ENCODE measurements around the gene MAP3K15.
A peak's percentile ranks its signal among the peaks of the same experiment; 100 is the strongest.

Gene MAP3K15

GRCh38 chrX:19392078-19392477 is 123.2 kb downstream of the MAP3K15 start:
- no peak for DNase-seq

- DNase-seq, result no peak
Measured at GRCh38 chrX:19389227-19389845, 126.0 kb downstream of the MAP3K15 start.

GRCh38 chrX:19388741-19389140 is 126.6 kb downstream of the MAP3K15 start:
- no peak for DNase-seq

- no peak for DNase-seq
Measured at GRCh38 chrX:19388064-19388679, 127.1 kb downstream of the MAP3K15 start.

DNA sequence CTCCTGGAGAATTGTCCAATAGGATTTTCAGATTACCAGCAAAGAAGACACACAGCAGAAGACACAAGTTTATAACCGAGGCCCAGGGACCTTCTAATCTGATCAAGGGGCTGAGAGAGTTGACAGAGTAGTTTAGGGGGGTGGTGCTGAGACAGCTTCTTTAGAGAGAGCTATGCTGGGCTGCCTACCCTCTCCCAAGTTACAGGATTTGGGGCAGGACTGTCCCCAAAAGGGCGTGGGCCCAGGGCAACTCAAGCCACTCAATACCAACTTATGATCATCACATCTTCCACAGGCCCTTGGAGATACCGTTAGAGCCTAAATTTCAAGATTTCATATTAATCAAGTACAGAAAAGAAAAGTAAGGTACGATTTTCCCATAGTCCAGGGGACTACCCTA is 128.6 kb downstream of the MAP3K15 start:
- no peak for DNase-seq

- peak in 1 of 2 experiments; percentile 61 for DNase-seq
Measured at GRCh38 chrX:19382555-19383145, 132.7 kb downstream of the MAP3K15 start.

GRCh38 chrX:19381326-19381725 is 134.0 kb downstream of the MAP3K15 start:
- no peak for DNase-seq

- DNase-seq, result no peak
Measured at GRCh38 chrX:19377799-19378198, 137.5 kb downstream of the MAP3K15 start.

DNA sequence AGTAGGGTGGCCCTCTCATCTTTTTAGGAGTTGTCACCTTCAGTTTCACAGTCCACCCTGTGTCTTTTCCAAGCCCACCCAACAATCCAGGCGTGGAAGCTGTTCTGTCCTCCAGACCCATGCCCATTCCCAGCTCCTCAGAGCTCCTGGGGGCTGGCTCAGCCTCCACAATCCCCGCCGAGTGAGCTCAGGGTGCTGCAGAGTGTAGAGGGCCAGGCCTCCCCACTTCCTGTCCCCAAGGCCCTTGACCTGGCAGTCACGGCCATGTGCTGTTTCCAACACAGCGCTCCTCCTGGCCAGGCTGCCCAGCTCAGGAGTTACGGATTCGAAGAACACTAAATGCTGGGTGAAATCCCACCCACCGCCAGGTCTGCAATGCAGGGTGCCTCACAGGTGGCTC is 139.8 kb downstream of the MAP3K15 start:
- no peak for DNase-seq

GRCh38 chrX:19373351-19373891 is 141.9 kb downstream of the MAP3K15 start:
- peak in 1 of 2 experiments; percentile 56 for DNase-seq

DNA sequence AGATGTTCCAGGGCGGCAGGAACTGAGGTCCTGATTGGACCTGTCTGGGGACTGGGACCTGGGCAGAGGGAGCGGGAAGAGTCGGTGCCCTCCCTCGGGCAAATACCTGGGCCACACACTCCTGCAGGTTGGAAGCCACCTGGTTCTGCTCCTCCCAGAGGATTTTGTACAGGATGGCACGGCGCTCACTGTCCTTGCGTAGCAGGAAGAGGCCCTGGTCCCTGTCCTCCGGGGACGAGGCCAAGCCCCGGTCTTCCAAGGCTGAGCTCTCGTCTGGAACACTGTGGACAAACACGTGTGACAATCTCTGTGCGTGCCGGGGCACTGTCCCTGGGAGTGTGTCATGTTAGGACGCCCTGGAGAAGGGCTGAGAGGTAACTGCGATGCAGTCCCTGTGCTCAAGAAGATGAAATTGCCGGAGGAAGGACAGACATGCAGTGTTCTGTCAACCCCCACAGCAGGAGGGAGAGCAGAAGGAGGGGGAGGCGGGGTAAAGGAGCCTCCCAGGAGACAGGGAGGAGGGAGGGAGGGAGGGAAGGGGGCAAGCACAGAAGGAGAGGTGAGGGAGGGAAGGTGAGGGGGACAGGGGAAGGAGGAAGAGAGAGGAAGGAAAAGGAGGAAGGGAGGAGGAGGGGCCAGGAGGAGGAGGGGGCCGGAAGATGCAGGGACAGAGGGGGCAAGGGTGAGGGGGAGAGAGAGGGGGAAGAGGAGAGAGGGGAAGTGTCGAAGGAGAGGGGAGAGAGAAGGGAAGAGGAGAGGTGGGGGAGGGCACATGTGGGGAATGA is 142.6 kb downstream of the MAP3K15 start:
- DNase-seq, result peak; percentile 42 to 59

GRCh38 chrX:19372170-19372546 is 143.2 kb downstream of the MAP3K15 start:
- peak; percentile 76 to 84 for DNase-seq

GRCh38 chrX:19370061-19370460 is 145.2 kb downstream of the MAP3K15 start:
- DNase-seq, result no peak

DNA sequence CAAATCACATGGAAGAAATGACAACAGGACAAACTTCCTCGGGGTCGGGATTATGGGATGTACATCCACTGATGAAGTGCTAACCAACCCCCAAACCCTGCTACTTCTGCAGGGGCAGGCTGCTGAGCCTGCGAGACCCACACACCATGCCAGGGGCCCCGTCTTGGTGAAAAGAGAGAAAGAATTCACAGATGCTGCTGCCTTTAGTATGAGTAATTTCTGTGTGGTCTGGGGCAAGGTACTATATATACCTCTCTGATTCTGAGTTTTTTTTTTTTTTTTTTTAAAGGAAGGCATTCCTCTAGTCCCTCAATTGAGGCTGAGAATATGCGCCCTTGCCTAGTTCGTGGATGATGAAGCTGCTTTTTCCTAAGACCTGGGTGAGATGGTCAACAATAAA is 146.7 kb downstream of the MAP3K15 start:
- no peak for DNase-seq

GRCh38 chrX:19361701-19362100 is 153.6 kb downstream of the MAP3K15 start:
- DNase-seq, result no peak

DNA sequence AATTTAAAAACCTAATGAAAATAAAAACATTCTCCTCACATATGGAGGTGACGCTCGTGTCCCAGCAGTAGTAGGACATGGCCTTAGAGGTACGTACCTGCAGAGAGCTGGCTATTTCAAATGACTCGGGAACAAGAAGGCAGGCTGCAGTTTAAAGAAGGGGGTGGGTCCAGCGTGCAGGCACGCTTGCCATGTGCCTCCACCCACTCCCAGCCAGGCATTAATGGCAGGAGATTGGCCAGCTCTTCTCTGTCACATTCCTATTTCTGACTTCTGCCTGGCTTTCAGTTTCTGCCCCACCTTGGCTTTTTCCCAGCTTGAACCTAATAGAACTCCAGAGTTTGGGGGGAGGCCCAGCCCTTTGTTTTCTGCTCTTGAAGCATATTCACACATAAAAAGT is 154.4 kb downstream of the MAP3K15 start:
- no peak for DNase-seq

- DNase-seq, result no peak
Measured at GRCh38 chrX:19358521-19358920, 156.8 kb downstream of the MAP3K15 start.

DNA sequence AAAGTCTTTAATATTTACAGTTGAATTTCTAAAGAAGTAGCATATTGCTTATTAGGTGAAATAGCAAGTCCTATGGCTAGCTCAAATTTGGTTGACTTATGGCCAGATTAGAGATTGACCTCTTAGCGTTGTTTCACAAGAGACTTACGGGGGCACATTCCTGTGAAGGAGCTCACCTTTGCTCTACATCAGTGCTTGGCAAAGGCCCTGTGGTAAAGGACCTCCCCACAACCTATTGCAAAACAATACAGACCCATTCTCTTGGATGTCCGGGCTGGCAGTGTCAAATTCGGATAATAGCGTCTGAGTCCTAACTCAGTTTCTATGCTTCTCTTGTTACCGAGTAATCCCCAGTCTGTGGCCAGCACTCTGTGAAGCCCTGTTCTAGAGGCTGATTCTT is 160.7 kb downstream of the MAP3K15 start:
- no peak for DNase-seq

GRCh38 chrX:19350941-19351384 is 164.3 kb downstream of the MAP3K15 start:
- DNase-seq, result no peak

- DNase-seq, result no peak
Measured at GRCh38 chrX:19349264-19349663, 166.0 kb downstream of the MAP3K15 start.

DNA sequence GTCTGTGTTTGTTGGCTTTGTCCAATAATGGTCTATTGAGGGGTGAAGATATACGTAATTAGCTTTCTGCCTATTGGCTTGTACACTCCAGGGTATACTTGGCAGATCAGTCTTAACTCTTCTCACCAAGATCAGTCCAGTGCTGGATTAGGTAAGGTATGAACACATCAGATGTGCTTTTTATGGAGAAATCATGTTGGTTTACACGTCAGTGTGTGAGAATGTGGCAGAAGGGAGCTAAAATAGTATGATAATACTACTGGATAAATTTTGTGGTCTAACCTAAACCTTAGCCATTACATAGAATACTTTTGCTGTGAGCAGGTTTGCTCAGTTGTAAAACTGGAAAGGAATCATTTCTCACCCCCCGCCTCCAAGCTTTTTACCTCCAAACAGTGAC is 167.4 kb downstream of the MAP3K15 start:
- DNase-seq, result no peak

DNA sequence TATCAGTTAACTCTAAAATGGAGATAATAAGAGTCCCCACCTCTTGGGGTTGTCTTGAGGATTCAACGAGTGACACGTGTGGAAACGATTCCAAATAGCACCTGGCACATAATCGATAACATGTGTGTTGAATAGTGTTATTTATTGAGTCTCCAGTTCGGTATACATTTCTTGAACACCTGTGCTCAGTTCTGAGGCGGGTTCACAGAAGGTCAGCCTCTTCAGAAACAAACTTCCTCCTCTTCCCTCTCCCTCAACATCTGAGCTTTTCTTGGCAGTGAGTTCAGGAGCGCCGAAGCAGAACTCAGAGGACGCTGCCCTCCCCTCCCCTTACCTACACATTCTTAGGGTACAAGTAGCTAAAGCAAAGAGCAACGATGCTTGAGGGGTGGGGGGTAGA is 170.6 kb downstream of the MAP3K15 start:
- DNase-seq, result peak in 1 of 2 experiments; percentile 34
